K562 (cell line): ENCODE results near the gene DLL4. TPM values are rescaled to one million over a fixed set of nuclear protein-coding genes. Genes with fewer than 3 reads are reported as not detected.

Experiments used
- ATAC-seq: fragments of 200-7000 bp; cut with Tn5 transposase; 3 replicates; pipeline ENCODE4 v1.9.1; 2020; ENCODE audit warnings: moderate library complexity
- BruUV-seq: library from RNA; stranded (reverse); fragments of 400-500 nt; replicated peaks from 2 replicates; lab custom pipeline; 2021; lab: Mats Ljungman, UMichigan
- CTCF ChIA-PET: fragments of 300-600 bp; formaldehyde crosslinking; extraction: SDS; loops from one replicate; lab custom pipeline; 2021; ENCODE audit warnings: low intra/inter-chr PET ratio; lab: Yijun Ruan, JAX
- POLR2A ChIA-PET: fragments of 300-600, 350-650 bp; sonication (Branson Sonifier 250); formaldehyde crosslinking; extraction: SDS; loops from one replicate; lab custom pipeline; 2021; ENCODE audit warnings: antibody characterized with exemption, inconsistent platforms; lab: Yijun Ruan, JAX
- DNase-seq, 4 experiments: peaks; one replicate each; pipeline versions ENCODE4 v3.0.0 to v3.0.0-alpha.2; 2011 to 2018; ENCODE audit warnings: low spot score in 3 of 4, mixed read lengths in 3 of 4; ENCODE audit errors: extremely low read depth in 1 of 4
- FAIRE-seq: peaks from 2 replicates; lab custom pipeline; 2011; peaks lifted over from hg19 to GRCh38; lab: Jason Lieb, UNC
- H2AFZ ChIP-seq: 2 replicates; pipeline ENCODE4 v1.6.0; 2011; ENCODE audit warnings: low read depth, low read length, control low read depth, inconsistent platforms
- H3K27ac ChIP-seq: fragments of 200-600 bp; 3 replicates; pipeline ENCODE4 v1.8.0; 2011; ENCODE audit warnings: low read depth, mild to moderate bottlenecking, control low read depth, inconsistent platforms, low read length, moderate library complexity, mixed read lengths; ENCODE audit errors: extremely low read depth
- H3K27me3 ChIP-seq, 2 experiments: fragments of 300-600 bp in 1 of 2; 2 replicates in 1 of 2; 3 replicates in 1 of 2; pipeline versions ENCODE4 v1.6.0 to v1.8.0; 2011; ENCODE audit warnings: inconsistent platforms in 2 of 2, low read length in 2 of 2, mild to moderate bottlenecking in 1 of 2, mixed read lengths in 1 of 2, moderate library complexity in 1 of 2; ENCODE audit not compliant: control insufficient read depth in 2 of 2, insufficient read depth in 2 of 2
- H3K36me3 ChIP-seq: fragments of 300-600 bp; 3 replicates; pipeline ENCODE4 v1.8.0; 2011; ENCODE audit warnings: mild to moderate bottlenecking, low read length, inconsistent platforms; ENCODE audit not compliant: control insufficient read depth, insufficient read depth
- H3K4me1 ChIP-seq, 2 experiments: fragments of 200-600 bp in 1 of 2; replicated peaks in 1 of 2; 2 replicates in 1 of 2; 3 replicates in 1 of 2; pipeline versions ENCODE4 v1.5.1 to v1.8.0; 2011; ENCODE audit warnings: inconsistent platforms in 2 of 2, low read length in 2 of 2, mild to moderate bottlenecking in 1 of 2, mixed read lengths in 1 of 2, moderate library complexity in 1 of 2; ENCODE audit not compliant: control insufficient read depth in 2 of 2, insufficient read depth in 2 of 2
- H3K4me2 ChIP-seq: 2 replicates; pipeline ENCODE4 v1.6.1; 2011; ENCODE audit warnings: low read length, control low read depth, inconsistent platforms, mixed read lengths; ENCODE audit not compliant: insufficient read depth
- H3K4me3 ChIP-seq: fragments of 200-600 bp; sonication (generic), shearing (Covaris generic); 2 replicates; pipeline ENCODE4 v1.5.1; 2016; ENCODE audit warnings: control low read depth, inconsistent platforms
- H3K79me2 ChIP-seq: fragments of 200-600 bp; 3 replicates; pipeline ENCODE4 v1.8.0; 2011; ENCODE audit warnings: low read length, inconsistent platforms; ENCODE audit not compliant: control insufficient read depth, insufficient read depth
- H3K9ac ChIP-seq, 2 experiments: 2 replicates each; pipeline versions ENCODE4 v1.6.0 to v1.6.1; 2011; ENCODE audit warnings: low read depth in 2 of 2, low read length in 2 of 2, control low read depth in 1 of 2, inconsistent platforms in 1 of 2, mild to moderate bottlenecking in 1 of 2, mixed read lengths in 1 of 2; ENCODE audit not compliant: insufficient read depth in 1 of 2
- H3K9me1 ChIP-seq: one replicate; pipeline ENCODE4 v1.6.0; 2011; ENCODE audit warnings: inconsistent platforms, mild to moderate bottlenecking, low read length, moderate library complexity; ENCODE audit not compliant: control insufficient read depth, insufficient read depth
- H3K9me3 ChIP-seq: replicated peaks from 2 replicates; pipeline ENCODE4 v1.5.1; 2011; ENCODE audit warnings: low read depth, low read length, inconsistent platforms; ENCODE audit not compliant: control insufficient read depth, insufficient read depth
- H4K20me1 ChIP-seq: replicated peaks from 2 replicates; pipeline ENCODE4 v1.6.1; 2011; ENCODE audit warnings: low read length, inconsistent platforms, mixed read lengths; ENCODE audit not compliant: control insufficient read depth, insufficient read depth
- ETV1 ChIP-seq: fragments of 450-650 bp; conservative IDR thresholded peaks from 2 replicates; pipeline ENCODE4 v1.6.1; 2016; ENCODE audit warnings: missing genetic modification characterization, control low read depth, low read depth, missing compliant biosample characterization
- NR4A1 ChIP-seq, 2 experiments: fragments of 250-450 bp in 1 of 2; fragments of 450-650 bp in 1 of 2; sonication (Bioruptor Pico) in 1 of 2; IDR thresholded peaks; 2 replicates each; pipeline versions ENCODE4 v1.4.0 to v1.6.1; 2016 to 2020; ENCODE audit warnings: mild to moderate bottlenecking in 2 of 2, missing compliant biosample characterization in 1 of 2, missing genetic modification characterization in 1 of 2, moderate library complexity in 1 of 2
- POLR3A ChIP-seq: IDR thresholded peaks from 2 replicates; pipeline ENCODE4 v1.6.1; 2011; ENCODE audit warnings: borderline replicate concordance, mild to moderate bottlenecking, moderate library complexity; ENCODE audit not compliant: insufficient read length, insufficient read depth; ENCODE audit errors: extremely low read depth
- SMARCE1 ChIP-seq: fragments of 450-650 bp; IDR thresholded peaks from 2 replicates; pipeline ENCODE4 v1.7.1; 2016; ENCODE audit warnings: mild to moderate bottlenecking
- SNIP1 ChIP-seq: fragments of 450-650 bp; IDR thresholded peaks from 2 replicates; pipeline ENCODE4 v1.7.1; 2017; ENCODE audit warnings: low read depth, mild to moderate bottlenecking
- SRF ChIP-seq, 2 experiments: fragments of 250-450, 450-650 bp in 1 of 2; sonication (Bioruptor Pico) in 1 of 2; sonication (generic) in 1 of 2; formaldehyde crosslinking; IDR thresholded peaks; 2 replicates each; pipeline versions ENCODE4 v1.5.0 to v1.5.1; 2020 to 2022; ENCODE audit warnings: mild to moderate bottlenecking in 1 of 2, missing genetic modification reagents in 1 of 2
- TARDBP ChIP-seq: fragments of 450-650 bp; IDR thresholded peaks from 2 replicates; pipeline ENCODE4 v1.6.1; 2016
- TBP ChIP-seq: optimal IDR thresholded peaks from 2 replicates; pipeline ENCODE3; 2011; ENCODE audit warnings: low read depth, low read length, improper control_type of control experiment
- TCF7 ChIP-seq: sonication (generic); IDR thresholded peaks from 2 replicates; pipeline ENCODE4 v1.6.1; 2016; ENCODE audit warnings: antibody characterized with exemption, borderline replicate concordance
- ZBTB8A ChIP-seq: fragments of 450-650 bp; IDR thresholded peaks from 2 replicates; pipeline ENCODE4 v1.6.1; 2018; ENCODE audit warnings: mild to moderate bottlenecking, moderate library complexity; ENCODE audit not compliant: partially characterized antibody
- WGBS: fragments of 100-300 bp; shearing (Covaris generic); methylation state at CpG from one replicate; pipeline ENCODE4 v1.1.6; 2016; ENCODE audit warnings: low coverage, mixed read lengths; ENCODE audit not compliant: insufficient coverage; ENCODE audit errors: missing lambda C conversion rate; 5-methylcytosine and 5-hydroxymethylcytosine counted together
- in situ Hi-C: fragments of 300-500 bp; cut with MboI; formaldehyde crosslinking; loops from 4 replicates; pipeline ENCODE4 v1.15.0; 2018; ENCODE audit warnings: inconsistent platforms, mixed read lengths
- intact Hi-C: fragments of 100-400 bp; cut with micrococcal nuclease; formaldehyde crosslinking; loops from 2 replicates; pipeline ENCODE4 v1.14.2; 2022
- polyA plus RNA-seq, 8 experiments: library from polyadenylated mRNA; depleted of rRNA in 4 of 8; stranded (reverse) in 5 of 8; unstranded in 3 of 8; fragments of >200 nt; fragmentation: Nextera tagmentation in 2 of 8; fragmentation: Illumina TruSeq in 1 of 8; extraction: Ambion mirVana in 2 of 8; extraction: Trizol in 1 of 8; gene quantifications; 2 replicates each; pipeline versions ENCODE4 v1.2.1 to v1.2.3, GENCODE V29; 2011 to 2014; ENCODE audit warnings: inconsistent platforms in 1 of 8, missing spikeins in 1 of 8
- total RNA-seq, 7 experiments: library from RNA; depleted of rRNA in 6 of 7; stranded (reverse); fragments of >200 nt in 6 of 7; fragmentation: Illumina TruSeq in 2 of 7; extraction: Trizol in 2 of 7; gene quantifications; 2 replicates each; pipeline versions ENCODE4 v1.2.1 to v1.2.3, GENCODE V29; 2011 to 2021; ENCODE audit warnings: low replicate concordance in 1 of 7
- TF ChIP-seq, protein P1 (sequence below), 2 experiments: fragments of 450-650 bp; IDR thresholded peaks; 2 replicates each; pipeline ENCODE4 v1.6.1; 2016; ENCODE audit warnings: mild to moderate bottlenecking in 2 of 2, borderline replicate concordance in 1 of 2, low read depth in 1 of 2, moderate library complexity in 1 of 2

DLL4 gene
- total and polyA plus RNA-seq, 9 of the 15 experiments (the other 6 are each of a cell fraction or from before 2014, with no cell fraction given): 0.04 to 1.1 (median 0.41) TPM; not detected in 1

GRCh38 chr15:40951764-40952163 lies 22.6 kb downstream of the DLL4 start (continued):
- TF ChIP-seq ETV1 (tag): no peak
- TF ChIP-seq ZBTB8A: no peak

GRCh38 chr15:40952301-40952900 lies 23.3 kb downstream of the DLL4 start:
- DNase-seq: no peak
- FAIRE-seq: no peak
- CTCF ChIA-PET: interaction anchor here (0.6 kb wide), 1 partner anchor 234 kb away, joined by 3 read pairs; no protein-coding TSS in a partner anchor
- peaks cover 9% of the 10 kb centered on the region; the same call in 2 of the 3 replicates for H3K79me2 ChIP-seq
- H3K4me2 ChIP-seq: peak overlapping the region; percentile 80
- peaks cover 2% of the 10 kb centered on the region for H3K9me1 ChIP-seq
- peak overlapping the region; percentile 70 for H3K27ac ChIP-seq
- TSS peak; percentile 89 for BruUV-seq
- H3K4me1 ChIP-seq: peaks cover 16 to 32% of the 10 kb centered on the region in 2 experiments; a peak in 4 of 5 replicates
- H3K4me3 ChIP-seq: peak overlapping the region; percentile 61
- POLR2A ChIA-PET: interaction anchor here (0.6 to 2.5 kb wide), 8 partner anchors 8 to 164 kb away, joined by 3 to 17 read pairs (median 3); partner anchors contain the start of gene INO80
- intact Hi-C loops: no loop called here
- 39% methylated on average over 21 of the region's 23 CpGs for WGBS
- in situ Hi-C loops: no loop called here
- H3K36me3 ChIP-seq: no peaks in the 10 kb centered on the region; the same call in 2 of the 3 replicates
- H3K9ac ChIP-seq: peak overlapping the region; percentile 84 to 94
- H3K27me3 ChIP-seq: no peaks in the 10 kb centered on the region; a peak in 1 of 5 replicates
- H4K20me1 ChIP-seq: peaks cover 5% of the 10 kb centered on the region; the same call in 1 of the 2 replicates
- H3K9me3 ChIP-seq: no peaks in the 10 kb centered on the region
- ATAC-seq: no peak
- H2AFZ ChIP-seq: peak overlapping the region; percentile 85
- TF ChIP-seq TARDBP (no peak), SRF (CRISPR knock-in tag; IDR thresholded peaks at IDR 0.05) (0 out of 4 replicates have a peak, but pooled peaks of 1 of the 2 experiments have one; percentile 38), POLR3A (no peak), TCF7 (no peak), SNIP1 (no peak), SMARCE1 (no peak), NR4A1 (CRISPR knock-in tag; IDR thresholded peaks at IDR 0.05) (no peak), NR4A1 (tag; IDR thresholded peaks at IDR 0.05) (0 out of 2 replicates have a peak, but pooled peaks have one; percentile 4), TBP (no peak)
- TF ChIP-seq, protein P1, sequence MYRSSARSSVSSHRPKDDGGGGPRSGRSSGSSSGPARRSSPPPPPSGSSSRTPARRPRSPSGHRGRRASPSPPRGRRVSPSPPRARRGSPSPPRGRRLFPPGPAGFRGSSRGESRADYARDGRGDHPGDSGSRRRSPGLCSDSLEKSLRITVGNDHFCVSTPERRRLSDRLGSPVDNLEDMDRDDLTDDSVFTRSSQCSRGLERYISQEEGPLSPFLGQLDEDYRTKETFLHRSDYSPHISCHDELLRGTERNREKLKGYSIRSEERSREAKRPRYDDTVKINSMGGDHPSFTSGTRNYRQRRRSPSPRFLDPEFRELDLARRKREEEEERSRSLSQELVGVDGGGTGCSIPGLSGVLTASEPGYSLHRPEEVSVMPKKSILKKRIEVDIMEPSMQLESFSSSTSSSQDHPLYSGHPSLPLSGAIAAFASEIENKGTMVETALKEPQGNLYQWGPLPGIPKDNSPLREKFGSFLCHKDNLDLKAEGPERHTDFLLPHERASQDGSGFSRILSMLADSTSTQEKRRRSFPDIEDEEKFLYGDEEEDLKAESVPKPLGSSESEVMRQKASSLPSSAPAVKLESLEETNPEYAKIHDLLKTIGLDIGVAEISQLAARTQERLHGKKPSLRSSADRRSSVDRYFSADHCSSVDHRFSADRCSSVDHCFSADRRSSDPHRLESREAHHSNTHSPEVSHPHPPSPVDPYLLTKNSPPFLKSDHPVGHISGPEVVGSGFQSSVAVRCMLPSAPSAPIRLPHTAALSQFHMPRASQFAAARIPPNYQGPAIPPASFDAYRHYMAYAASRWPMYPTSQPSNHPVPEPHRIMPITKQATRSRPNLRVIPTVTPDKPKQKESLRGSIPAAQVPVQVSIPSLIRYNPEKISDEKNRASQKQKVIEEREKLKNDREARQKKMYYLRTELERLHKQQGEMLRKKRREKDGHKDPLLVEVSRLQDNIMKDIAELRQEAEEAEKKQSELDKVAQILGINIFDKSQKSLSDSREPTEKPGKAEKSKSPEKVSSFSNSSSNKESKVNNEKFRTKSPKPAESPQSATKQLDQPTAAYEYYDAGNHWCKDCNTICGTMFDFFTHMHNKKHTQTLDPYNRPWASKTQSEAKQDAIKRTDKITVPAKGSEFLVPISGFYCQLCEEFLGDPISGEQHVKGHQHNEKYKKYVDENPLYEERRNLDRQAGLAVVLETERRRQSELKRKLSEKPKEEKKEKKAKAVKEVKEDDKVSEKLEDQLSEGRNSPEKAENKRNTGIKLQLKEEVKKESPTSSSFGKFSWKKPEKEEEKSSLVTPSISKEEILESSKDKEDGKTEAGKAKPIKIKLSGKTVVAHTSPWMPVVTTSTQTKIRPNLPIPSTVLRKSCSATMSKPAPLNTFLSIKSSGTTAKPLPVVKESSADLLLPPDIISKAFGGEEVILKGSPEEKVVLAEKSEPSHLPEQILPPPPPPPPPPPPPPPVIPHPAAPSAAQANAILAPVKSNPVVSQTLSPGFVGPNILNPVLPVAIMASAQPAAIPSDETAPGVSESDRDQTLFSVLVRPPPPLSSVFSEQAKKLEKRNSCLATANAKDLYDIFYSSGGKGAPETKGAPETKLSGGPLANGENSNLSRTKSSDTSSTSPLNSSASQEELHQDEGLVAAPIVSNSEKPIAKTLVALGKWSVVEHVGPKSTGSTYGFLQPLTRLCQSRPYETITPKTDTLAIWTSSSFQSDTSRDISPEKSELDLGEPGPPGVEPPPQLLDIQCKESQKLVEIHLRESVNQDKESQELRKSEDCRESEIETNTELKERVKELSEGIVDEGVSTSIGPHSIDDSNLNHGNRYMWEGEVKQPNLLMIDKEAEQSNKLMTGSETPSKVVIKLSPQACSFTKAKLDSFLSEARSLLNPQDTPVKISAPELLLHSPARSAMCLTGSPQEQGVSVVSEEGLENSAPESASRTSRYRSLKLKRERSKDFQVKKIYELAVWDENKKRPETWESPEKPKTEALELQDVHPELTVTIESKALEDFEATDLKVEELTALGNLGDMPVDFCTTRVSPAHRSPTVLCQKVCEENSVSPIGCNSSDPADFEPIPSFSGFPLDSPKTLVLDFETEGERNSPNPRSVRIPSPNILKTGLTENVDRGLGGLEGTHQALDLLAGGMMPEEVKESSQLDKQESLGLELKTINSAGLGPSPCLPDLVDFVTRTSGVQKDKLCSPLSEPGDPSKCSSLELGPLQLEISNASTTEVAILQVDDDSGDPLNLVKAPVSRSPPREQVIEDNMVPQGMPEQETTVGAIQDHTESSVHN (IDR thresholded peaks at IDR 0.05; ENCODE audit: borderline replicate concordance in 1 of 2, low read depth in 1 of 2): no peak
